ENCODE measurements around the gene OPN5.
"Not testable (repeated sequence)": the region's sequence is repeated elsewhere in the genome, so short reads cannot be mapped to it uniquely, and the experiment has no call there.

OPN5 gene, protein sequence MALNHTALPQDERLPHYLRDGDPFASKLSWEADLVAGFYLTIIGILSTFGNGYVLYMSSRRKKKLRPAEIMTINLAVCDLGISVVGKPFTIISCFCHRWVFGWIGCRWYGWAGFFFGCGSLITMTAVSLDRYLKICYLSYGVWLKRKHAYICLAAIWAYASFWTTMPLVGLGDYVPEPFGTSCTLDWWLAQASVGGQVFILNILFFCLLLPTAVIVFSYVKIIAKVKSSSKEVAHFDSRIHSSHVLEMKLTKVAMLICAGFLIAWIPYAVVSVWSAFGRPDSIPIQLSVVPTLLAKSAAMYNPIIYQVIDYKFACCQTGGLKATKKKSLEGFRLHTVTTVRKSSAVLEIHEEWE

DNA sequence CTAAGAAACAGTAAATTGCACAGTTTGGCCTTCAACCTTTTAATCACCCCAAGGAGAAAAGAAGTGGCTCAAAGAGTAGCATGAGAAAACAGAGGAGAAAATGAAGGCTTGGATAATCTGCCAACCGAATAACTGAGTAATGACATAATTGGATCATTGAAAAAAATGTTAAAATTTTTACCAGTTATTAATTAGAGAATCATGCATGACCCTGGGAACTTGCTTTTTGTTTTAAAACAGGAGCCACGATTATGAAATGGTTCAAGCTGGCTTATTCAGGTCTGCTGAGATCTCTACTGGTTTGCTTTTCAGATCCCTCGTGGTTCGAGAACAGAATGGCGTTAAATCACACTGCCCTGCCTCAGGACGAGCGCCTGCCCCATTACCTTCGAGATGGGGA, at the start of gene OPN5:
OPN5 (plus strand) TSS at position 301 of the 400 bp plus-strand sequence; CDS start at position 336, 35 bp downstream.
- DNase-seq (ENCODE audit: low read depth): no peak

DNA sequence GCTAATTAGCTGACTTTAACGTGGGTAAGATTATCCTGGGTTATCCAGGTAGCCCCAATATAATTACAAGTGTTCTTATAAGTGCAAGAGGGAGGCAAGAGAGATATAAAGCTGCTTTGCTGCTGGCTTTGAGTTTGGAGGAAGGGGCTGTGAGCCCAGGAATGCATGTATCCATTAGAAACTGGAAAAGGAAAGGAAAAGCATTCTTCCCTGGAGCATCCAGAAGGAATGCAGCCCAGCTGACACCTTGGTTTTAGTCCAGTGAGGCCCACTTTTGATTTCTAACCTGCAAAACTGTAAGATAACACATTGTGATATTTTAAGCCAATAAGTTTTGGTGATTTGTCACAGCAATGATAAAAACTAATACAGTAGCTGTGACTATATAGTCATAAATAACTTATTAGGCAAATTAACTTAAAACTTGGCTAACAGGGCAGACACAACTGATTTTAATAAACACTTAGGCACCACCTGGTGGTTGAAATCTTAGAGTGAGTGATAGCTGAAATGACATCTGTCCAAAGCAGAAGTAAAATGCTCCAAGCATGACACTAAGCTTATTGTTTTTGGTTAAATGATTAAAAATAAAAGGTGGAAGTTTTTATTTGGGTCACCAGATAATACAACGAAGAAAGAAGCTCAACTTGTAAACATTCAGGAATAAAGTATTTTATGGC, 47.8 kb upstream of the OPN5 start:
- no peak for DNase-seq (ENCODE audit: low read depth)

DNA sequence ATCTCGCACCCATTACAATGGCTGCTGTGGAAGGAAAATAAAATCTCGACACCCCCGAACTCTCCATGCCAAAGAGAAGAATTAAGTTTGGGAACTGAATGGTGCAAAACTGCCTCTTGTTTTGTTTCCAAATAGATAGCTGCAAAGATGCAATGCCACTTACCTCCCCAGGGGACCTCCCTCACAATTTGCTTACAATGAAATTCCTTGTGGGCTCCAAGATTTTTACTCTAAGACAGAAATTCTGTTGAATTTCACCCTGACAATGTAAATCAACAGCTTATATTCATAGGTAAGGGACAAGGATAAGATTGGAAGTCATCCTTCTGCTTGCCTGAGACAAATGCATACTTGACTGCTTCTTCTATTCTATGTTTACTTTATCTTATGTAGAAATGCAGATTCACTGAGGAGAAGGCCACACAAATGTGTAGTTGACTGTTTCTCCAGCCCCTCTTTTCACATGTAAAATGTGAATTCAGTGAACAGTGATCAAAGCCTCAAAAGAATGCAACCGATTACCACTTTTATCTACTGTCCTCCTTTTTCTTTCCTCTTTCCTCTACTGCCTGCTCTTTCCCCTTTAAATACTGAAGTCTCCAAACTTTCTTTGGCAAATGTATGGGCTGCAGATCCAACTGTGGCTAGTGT, 46.9 kb upstream of the OPN5 start:
- no peak for DNase-seq (ENCODE audit: low read depth)

DNA sequence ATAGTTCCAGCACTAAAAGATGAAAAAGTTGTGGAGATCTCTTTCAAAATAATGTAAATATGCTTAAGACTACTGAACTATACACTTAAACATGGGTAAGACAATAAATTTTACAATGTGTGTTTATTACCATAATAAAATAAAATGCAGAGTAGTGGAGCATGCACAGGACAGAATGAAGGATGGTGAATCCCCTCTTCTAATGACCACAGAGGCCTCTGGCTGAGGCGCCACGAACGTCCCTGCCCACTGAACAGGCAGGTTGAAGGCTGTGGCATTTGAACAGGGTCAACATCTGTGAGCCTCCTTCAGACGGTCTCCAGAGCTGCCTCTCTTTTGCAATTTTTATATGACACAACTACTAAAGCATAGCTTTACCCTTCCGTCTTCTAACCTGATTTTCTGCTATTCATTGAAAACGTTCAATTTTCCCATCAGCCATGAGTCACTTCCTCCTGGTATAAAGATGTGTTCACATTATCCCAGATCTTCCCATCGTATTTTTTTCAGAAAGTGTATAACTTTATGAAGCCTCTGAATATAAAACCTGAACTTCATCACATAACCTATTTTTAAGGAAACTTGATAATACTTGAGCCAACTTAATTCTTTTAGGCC, 45.6 kb upstream of the OPN5 start:
- DNase-seq (ENCODE audit: low read depth): no peak

DNA sequence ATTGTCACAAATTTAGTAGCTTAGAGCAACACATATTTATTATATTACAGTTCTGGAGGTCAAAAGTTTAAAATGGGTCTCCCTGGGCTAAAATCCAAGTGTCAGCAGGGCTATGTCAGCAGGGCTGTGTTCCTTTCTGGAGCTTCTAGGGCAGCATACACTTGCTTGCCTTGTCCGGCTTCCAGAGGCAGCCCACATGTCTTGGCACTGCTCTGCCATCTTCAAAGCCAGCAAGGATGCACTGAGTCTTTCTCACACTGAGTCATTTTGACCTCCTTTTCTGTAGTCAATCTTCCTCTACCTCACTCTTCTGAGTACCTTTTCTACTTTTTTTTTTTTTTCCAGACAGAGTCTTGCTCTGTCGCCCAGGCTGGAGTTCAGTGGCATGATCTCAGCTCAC, 44.4 kb upstream of the OPN5 start:
- DNase-seq (ENCODE audit: low read depth): no peak

DNA sequence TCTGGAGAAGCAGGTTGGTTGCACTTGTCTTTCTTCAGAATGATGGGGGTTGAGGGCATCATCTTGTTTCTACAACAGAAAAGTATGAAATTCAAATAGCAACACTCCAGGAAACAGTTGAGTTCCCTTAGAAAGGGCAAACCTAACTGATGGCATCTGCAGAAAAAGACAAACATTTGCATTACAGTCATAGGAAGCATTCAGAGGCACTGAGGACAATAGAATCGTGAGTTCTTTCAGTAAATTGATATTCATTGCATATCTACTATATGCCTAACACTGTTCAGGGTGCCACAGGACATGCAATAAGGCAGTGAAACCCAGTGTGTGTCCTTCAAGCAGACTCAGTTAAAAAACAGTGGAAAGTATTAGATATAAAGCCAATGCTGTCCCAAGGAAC, 41.1 kb upstream of the OPN5 start:
- no peak for DNase-seq (ENCODE audit: low read depth)

DNA sequence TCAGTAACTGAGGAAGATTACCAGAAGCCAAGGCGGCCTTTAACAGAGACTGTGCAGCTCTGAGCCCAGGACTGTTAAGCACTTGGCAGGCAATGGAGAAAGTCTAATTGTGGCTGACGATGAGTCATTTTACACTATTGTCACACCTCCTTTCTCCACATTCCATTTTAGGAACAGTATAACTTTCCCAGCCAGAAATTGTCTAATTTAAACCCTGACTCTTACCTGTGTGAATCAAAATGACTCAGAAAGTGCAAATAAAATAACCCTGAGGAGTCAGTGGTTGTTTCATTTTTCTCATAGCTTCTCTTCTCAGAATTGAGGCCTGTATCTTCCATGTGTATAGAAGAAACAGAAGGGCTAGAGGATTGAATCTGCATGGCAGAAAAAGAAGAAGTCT, 40.0 kb upstream of the OPN5 start:
- no peak for DNase-seq (ENCODE audit: low read depth)

DNA sequence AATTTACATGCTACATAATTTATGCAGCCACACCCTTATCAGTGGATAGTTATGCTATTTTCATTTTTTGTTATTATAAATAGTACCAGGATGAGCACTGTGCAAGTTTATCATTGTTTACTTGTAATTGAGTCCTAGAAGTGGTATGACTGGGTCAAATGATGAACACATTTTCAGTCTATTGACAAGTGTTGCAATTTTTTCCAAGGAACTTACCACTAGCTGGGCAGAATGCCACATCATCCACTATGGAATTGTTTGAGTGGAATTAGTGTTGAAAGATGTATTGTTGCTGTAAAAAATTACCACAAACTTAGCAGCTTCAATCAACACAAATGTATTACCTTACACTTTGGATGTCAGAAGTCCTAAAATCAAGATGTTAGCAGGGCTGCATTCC, 38.1 kb upstream of the OPN5 start:
- DNase-seq (ENCODE audit: low read depth): no peak

DNA sequence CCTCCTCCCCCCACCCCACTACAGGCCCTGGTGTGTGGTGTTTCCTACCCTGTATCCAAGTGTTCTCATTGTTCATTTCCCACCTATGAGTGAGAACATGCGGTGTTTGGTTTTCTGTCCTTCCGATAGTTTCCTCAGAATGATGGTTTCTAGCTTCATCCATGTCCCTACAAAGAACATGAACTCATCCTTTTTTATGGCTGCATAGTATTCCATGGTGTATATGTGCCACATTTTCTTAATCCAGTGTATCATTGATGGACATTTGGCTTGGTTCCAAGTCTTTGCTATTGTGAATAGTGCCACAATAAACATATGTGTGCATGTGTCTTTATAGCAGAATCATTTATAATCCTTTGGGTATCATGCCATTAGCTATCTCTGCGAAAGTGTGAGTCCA, 36.6 kb upstream of the OPN5 start:
- DNase-seq (ENCODE audit: low read depth): not testable (repeated sequence)

DNA sequence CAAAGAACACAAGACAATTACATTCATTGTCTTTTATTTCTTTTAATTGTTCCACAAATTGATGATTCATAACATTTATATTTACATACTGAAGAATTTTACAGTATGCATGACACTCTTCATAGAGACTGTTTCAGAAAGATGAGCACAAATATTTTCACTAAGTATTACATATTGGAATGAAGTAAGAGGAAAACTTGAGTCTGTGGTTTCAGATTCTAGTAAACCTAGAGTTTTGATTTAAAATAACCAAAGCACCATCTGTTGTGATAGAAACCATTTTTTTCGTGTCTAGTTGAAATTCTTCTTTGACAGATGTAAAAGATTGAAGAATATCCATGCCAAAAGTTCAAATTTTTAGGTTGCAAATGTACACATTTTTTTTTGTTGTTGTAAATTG, 32.1 kb upstream of the OPN5 start:
- DNase-seq (ENCODE audit: low read depth): no peak

DNA sequence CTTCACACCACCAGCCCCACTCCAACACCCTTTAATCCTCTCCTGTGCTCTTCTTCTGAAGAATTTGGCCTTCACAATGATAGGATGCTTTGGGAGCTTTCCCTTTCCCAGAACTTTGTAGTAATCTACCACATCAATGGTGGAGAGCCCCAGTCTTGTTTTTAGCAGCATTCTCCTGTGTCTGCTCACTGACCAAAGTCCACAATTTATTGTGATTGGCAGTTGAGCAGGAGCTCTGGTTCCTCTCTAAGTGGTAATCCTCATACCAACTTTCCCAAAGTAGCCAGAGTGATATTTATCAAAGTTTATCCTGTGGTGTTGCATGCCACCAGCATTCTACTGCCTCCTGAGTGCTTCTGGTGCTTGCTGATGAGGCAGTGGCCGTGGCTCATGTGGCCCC, 29.0 kb upstream of the OPN5 start:
- DNase-seq (ENCODE audit: low read depth): no peak

DNA sequence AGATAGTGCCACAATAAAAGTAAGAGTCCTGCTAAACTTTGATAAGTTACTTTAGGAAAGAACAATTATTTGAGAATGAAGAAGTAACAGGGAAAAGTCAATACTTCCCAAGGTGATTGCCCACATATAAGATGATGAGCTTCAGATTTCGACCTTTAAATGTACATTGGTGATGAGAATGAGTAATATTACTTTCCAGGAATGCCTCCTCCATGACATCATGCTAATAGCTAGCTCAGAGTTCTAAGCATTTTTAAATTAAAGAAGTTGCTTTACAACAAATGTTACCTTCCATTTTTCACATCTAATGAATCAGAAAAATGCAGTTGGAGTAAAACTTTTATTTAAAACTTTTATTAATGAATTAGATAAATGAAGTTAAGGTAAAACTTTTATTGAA, 22.5 kb upstream of the OPN5 start:
- DNase-seq (ENCODE audit: low read depth): no peak

DNA sequence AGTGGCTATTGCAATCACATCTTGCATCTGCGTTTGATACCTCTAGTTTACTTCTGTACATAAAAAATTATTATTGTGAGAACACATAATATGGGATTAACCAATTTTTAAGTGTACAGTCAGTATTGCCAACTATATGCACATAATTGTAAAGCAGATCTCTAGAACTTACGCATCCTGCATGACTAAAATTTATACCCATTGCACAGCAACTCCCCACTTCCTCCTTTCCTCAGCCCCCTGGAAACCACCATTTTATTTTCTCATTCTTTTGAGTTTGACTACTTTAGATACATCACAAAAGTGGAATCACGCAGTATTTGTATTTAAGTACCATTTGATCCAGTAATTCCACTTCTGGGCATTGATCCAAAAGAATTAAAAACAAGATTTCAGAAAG, 19.3 kb upstream of the OPN5 start:
- no peak for DNase-seq (ENCODE audit: low read depth)

DNA sequence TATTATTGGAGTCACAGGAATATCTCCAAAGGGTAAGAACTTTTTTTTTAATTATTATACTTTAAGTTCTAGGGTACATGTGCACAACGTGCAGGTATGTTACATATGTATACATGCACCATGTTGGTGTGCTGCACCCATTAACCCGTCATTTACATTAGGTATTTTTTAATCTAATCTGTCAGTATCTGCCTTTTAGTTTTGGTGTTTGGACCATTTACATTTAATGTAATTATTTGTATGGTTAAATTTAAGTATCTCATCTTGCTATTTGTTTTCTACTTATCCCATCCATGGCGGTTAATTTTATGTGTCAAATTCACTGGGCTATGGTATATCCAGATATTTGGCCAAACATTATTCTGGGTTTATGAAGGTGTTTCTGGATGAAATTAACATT, 15.4 kb upstream of the OPN5 start:
- DNase-seq (ENCODE audit: low read depth): no peak

DNA sequence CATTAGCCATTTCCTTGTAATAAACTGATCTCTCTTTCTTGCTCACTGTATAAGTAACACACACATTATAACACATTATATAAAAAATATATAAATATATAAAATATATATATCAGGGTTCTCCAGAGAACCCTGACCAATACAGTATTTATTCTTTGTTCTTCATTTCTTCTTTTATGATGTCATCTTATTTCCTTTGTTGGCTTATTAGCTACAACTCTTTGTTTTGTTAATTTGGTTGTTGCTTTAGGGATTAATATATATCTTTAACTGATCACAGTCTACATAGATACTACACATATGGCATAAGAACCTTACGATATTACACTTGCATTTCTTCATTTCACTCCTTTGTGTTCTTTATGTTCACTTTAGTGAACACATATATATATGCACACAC, 14.7 kb upstream of the OPN5 start:
- DNase-seq (ENCODE audit: low read depth): no peak

DNA sequence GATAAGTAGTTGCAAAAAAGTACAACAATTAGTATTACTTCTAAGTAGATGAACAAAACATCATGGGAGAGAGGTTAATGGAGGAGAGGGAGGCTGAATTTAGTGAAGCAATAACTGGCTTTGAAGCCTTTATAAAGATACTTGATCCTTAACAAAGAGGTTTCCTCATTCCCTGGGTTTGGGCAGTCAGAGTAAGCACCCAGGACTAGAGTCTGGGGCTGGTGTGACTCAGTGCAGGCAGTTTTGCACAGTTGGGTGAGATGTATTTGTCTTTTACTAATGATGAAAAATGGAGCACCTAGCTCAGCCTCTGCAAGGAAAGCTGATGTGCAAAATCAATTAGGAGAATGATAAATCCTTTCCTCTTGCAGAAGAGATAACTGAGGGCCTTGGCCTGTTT, 11.8 kb upstream of the OPN5 start:
- no peak for DNase-seq (ENCODE audit: low read depth)

DNA sequence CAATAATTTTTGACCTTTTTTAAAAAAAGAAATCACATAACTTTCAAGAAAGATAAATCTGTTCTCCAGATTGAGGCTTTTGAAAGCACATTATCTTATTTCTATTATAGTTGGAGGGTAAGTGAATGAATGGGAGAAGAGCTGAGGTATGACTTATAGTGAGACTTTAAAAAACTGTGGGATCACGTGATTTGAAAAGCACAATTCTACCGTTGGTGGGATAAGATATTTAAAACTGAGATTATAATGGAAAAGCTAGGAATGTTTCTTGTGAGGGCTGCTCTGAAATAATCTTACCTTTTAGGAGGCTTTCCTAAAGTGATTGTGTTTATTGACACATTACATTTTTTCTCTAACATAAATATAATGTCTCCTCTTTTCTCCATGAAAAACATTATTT, 9.5 kb upstream of the OPN5 start:
- no peak for DNase-seq (ENCODE audit: low read depth)

DNA sequence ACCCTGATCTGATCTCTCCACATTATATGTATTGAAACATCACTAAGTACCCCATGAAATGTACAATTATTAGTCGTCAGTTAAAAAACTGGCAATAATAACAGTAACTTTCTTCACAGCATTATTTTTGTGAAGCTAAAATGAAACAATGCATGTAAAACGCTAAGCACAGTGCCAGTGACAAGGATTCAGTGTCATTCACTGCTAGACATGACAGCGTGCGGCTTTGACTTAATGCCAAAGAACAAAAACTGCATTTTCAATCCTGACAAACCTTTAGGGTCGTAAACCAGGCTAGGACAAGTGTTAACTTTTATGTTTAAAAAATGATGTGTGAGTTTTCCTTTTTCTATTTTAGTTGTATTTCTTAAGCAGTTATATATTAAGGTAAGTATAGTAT, 8.8 kb upstream of the OPN5 start:
- no peak for DNase-seq (ENCODE audit: low read depth)

DNA sequence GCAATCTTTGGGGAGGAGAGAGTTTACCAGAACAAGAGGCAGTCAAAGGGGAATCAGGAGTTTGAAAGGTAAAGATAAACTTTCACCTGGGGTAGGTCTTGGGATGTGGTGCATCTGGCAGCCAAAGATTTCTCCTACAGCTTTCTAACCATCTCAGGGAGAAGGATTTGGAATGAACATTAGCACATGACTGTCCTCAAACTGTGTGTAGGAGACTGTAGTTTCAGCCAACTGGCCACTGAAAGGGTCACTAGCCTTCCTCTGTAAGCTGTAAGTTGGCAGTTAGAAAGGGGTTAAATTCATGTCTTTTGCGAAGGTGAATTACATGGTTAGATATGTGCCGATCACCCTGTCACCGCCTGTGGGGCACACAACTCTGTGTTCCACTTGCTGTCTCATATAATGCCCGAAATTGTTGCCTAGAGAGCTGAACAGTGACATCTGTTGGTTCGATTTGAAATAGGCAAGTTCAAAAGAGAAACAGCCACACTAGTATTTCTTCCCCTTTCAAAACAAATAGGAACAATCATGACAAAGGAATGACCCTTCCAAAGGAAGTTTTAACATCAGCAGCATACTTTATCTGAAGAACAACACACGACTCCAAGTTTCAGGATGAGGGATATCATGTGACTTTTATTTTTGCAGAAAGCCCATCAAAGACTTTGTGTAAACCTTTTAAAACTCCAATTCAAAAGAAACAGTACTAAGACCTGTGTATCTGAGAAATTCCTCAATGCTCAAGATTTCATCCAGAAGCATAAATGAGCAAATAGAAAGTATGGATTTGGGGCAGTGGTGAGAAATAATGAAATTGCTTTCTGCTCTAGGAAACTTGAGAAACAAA, 1.1 kb upstream of the OPN5 start:
- DNase-seq (ENCODE audit: low read depth): no peak

DNA sequence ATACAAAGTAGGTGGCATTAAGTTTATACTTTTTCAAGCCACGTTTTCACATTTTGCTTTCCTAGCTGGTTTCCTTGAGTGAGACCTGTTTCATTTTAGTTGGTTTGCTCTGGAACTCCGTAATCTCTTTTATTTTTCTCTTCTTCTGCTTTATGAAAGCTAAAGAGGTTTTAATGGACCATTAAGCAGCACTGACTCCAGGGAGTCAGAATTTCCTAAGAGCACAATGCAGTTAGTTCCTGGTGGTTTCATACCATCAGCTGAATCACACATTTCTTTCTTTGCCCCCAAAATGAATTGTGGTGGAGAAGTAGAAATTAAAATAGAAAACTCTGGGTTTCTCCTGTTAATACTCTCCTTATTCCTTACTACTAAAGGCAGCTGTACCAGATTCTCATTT, 3.4 kb downstream of the OPN5 start:
- DNase-seq (ENCODE audit: low read depth): no peak

DNA sequence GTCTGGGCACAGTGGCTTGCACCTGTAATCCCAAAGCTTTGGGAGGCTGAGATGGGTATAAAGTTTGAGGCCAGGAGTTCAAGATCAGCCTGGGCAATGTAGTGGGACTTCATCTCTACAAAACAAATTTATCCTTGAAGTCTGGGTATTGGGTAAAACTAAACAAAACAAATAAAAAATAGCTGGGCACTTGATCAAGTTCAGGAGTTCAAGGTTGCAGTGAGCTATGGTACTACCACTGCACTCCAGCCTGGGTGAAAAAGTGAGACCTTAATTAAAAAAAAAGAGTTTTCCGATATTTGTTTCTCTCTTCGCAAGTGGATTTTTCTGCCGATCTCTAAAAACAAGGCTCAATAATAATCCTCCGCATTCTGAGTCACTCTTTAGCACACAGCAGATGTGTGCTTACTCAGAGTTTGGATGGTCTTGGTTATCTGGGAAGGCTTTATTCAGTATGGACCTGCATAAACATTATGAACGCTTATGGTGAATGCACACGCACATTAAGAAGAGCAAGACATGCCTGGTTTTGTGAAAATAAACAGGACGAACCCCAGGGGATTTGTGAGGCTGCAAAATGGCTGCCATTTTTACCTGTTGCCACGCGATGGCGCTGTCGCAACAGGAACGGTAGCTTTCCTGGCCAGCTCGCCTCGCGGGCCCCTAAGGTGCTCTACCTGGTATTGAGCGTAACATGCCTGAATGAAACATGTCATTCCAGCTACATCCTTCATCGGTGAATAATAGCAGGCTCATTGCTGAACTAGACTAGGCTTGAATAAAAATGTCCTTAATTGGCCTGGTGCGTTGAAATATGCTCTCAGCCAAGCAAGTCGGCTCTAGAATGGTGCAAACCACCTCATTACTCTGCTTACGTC, 6.0 kb downstream of the OPN5 start:
- DNase-seq (ENCODE audit: low read depth): no peak
